Renal cortex interstitium (tissue), 11 donors: ENCODE data around the gene NXN. TPM values are rescaled to one million over a fixed set of nuclear protein-coding genes. Genes with fewer than 3 reads are reported as not detected.

ENCODE experiments used
- DNase-seq, 11 donors: peaks; one replicate each; pipeline ENCODE4 v3.0.0-alpha.2; 2013; ENCODE audit warnings: low read depth in 9 of 11, low spot score in 4 of 11; ENCODE audit errors: extremely low read depth in 1 of 11
- polyA plus RNA-seq, 3 donors: library from polyadenylated mRNA; unstranded; fragments of 120-200 nt; gene quantifications; one replicate each; pipeline ENCODE4 v1.2.1, GENCODE V29; 2013; ENCODE audit not compliant: insufficient read length in 3 of 3

The NXN gene
- polyA plus RNA-seq, 3 donors: 29.9 to 38.5 (median 33.1) TPM

- DNase-seq: no peak
Observed at GRCh38 chr17:1010086-1010450, 30.5 kb upstream of the NXN start.

GRCh38 chr17:1009229-1010085 lies 29.9 kb upstream of the NXN start:
- DNase-seq: no peak

- no peak for DNase-seq
Observed at GRCh38 chr17:1008008-1008761, 28.6 kb upstream of the NXN start.

- no peak for DNase-seq
Observed at GRCh38 chr17:1007310-1008007, 27.9 kb upstream of the NXN start.

- DNase-seq: no peak
Observed at GRCh38 chr17:1006054-1006453, 26.5 kb upstream of the NXN start.

- no peak for DNase-seq
Observed at GRCh38 chr17:1005361-1005946, 25.9 kb upstream of the NXN start.

GRCh38 chr17:1004769-1005295 lies 25.3 kb upstream of the NXN start:
- DNase-seq: no peak

- no peak for DNase-seq
Observed at GRCh38 chr17:1003972-1004768, 24.6 kb upstream of the NXN start.

- DNase-seq: no peak
Observed at GRCh38 chr17:1003633-1003971, 24.0 kb upstream of the NXN start.

GRCh38 chr17:1002771-1003555 lies 23.4 kb upstream of the NXN start:
- DNase-seq: no peak

GRCh38 chr17:1002412-1002753 lies 22.8 kb upstream of the NXN start:
- DNase-seq: no peak

- DNase-seq: no peak
Observed at GRCh38 chr17:1001640-1002411, 22.2 kb upstream of the NXN start.

GRCh38 chr17:1000597-1001461 lies 21.3 kb upstream of the NXN start:
- no peak for DNase-seq

- no peak for DNase-seq
Observed at GRCh38 chr17:998111-998510, 18.5 kb upstream of the NXN start.

- peak; percentile 91 to 96 (median 95) for DNase-seq
Observed at GRCh38 chr17:996554-997344, 17.2 kb upstream of the NXN start, which contains the start of gene TIMM22. TIMM22 (plus strand) TSS chr17:997129; CDS start chr17:997143, 14 bp downstream.
